HG03558 (cell line): Measurements from ENCODE around the gene USP7.
"Not testable (repeated sequence)": the region's sequence is repeated elsewhere in the genome, so short reads cannot be mapped to it uniquely, and the experiment has no call there.

Source experiments
- ATAC-seq: cut with Tn5 transposase; IDR thresholded peaks from one replicate; pipeline ENCODE4 v1.9.1; 2021; ENCODE audit warnings: moderate number of reproducible peaks; ENCODE audit not compliant: unreplicated experiment; ENCODE audit errors: extremely low read depth

USP7 gene

GRCh38 chr16:8975039-8975438, 11.3 kb upstream of the USP7 start:
- ATAC-seq, result no peak

GRCh38 chr16:8972843-8973586, 9.3 kb upstream of the USP7 start:
- ATAC-seq, result no peak

- no peak for ATAC-seq
Measured at GRCh38 chr16:8971416-8971815, 7.7 kb upstream of the USP7 start.

GRCh38 chr16:8969202-8969897, 5.6 kb upstream of the USP7 start:
- ATAC-seq, result not testable (repeated sequence)

- not testable (repeated sequence) for ATAC-seq
Measured at GRCh38 chr16:8968054-8968453, 4.3 kb upstream of the USP7 start.

GRCh38 chr16:8967132-8967821, 3.6 kb upstream of the USP7 start:
- ATAC-seq, result no peak

GRCh38 chr16:8966817-8967131, 3.1 kb upstream of the USP7 start:
- no peak for ATAC-seq

GRCh38 chr16:8964462-8964861, 756 bp upstream of the USP7 start:
- no peak for ATAC-seq

- no peak for ATAC-seq
Measured at GRCh38 chr16:8963010-8963820, 491 bp downstream of the USP7 start.

GRCh38 chr16:8962393-8963009, 1.2 kb downstream of the USP7 start:
- no peak for ATAC-seq

GRCh38 chr16:8961811-8962390, 1.8 kb downstream of the USP7 start:
- no peak for ATAC-seq

- ATAC-seq, result no peak
Measured at GRCh38 chr16:8960788-8961109, 3.0 kb downstream of the USP7 start.

- ATAC-seq, result no peak
Measured at GRCh38 chr16:8959921-8960787, 3.6 kb downstream of the USP7 start.

GRCh38 chr16:8958344-8959167, 5.2 kb downstream of the USP7 start:
- ATAC-seq, result no peak

GRCh38 chr16:8957509-8958157, 6.1 kb downstream of the USP7 start:
- ATAC-seq, result no peak

GRCh38 chr16:8957063-8957397, 6.7 kb downstream of the USP7 start:
- no peak for ATAC-seq

GRCh38 chr16:8956265-8957062, 7.2 kb downstream of the USP7 start:
- no peak for ATAC-seq
